Activated CD4-positive, alpha-beta T cell treated with anti-CD3 and anti-CD28 coated beads for 36 hours (primary cell): ENCODE measurements around the gene SPATA13. TPM values are rescaled to one million over a fixed set of nuclear protein-coding genes. Genes with fewer than 3 reads are reported as not detected.

Experiments used
- ATAC-seq: fragments of 200-7000 bp; cut with Tn5 transposase; one replicate; pipeline ENCODE4 v1.10.0; 2021; ENCODE audit warnings: mild to moderate bottlenecking, moderate library complexity
- CTCF ChIA-PET: fragments of 350-600 bp; sonication (Branson Sonifier 250); formaldehyde crosslinking; loops from one replicate; lab custom pipeline; 2021; ENCODE audit warnings: antibody characterized with exemption; lab: Charles Lee
- POLR2A ChIA-PET: fragments of 350-600 bp; sonication (Branson Sonifier 250); formaldehyde crosslinking; loops from one replicate; lab custom pipeline; 2021; ENCODE audit warnings: antibody characterized with exemption, inconsistent platforms; lab: Charles Lee
- DNase-seq: peaks from one replicate; pipeline ENCODE4 v3.0.0-alpha.2; 2020
- H3K27ac Mint-ChIP-seq: one replicate; pipeline ENCODE4 v1.8.0; 2021; ENCODE audit warnings: mixed read lengths
- H3K27me3 Mint-ChIP-seq: one replicate; pipeline ENCODE4 v1.8.0; 2021; ENCODE audit warnings: mixed read lengths
- H3K36me3 Mint-ChIP-seq: one replicate; pipeline ENCODE4 v1.8.0; 2021; ENCODE audit warnings: low read depth, mixed read lengths
- H3K4me1 Mint-ChIP-seq: one replicate; pipeline ENCODE4 v1.8.0; 2021; ENCODE audit warnings: mixed read lengths
- H3K4me3 Mint-ChIP-seq: one replicate; pipeline ENCODE4 v1.8.0; 2021; ENCODE audit warnings: mild to moderate bottlenecking, moderate library complexity, mixed read lengths
- H3K9me3 Mint-ChIP-seq: one replicate; pipeline ENCODE4 v1.8.0; 2021; ENCODE audit warnings: low read depth, mixed read lengths
- intact Hi-C, 2 experiments: fragments of 100-400 bp; cut with DNase I in 1 of 2; cut with micrococcal nuclease in 1 of 2; formaldehyde crosslinking; loops; one replicate each; pipeline versions ENCODE4 v1.14.2 to v1.15.1; 2022 to 2024; cut with DNase I, micrococcal nuclease
- total RNA-seq, 2 experiments: library from RNA; stranded (reverse); gene quantifications; one replicate each; pipeline ENCODE4 v1.2.3, GENCODE V29; 2021

The SPATA13 gene
- total RNA-seq, 2 experiments from 2014 or later: 47.6 to 51.5 TPM

DNA sequence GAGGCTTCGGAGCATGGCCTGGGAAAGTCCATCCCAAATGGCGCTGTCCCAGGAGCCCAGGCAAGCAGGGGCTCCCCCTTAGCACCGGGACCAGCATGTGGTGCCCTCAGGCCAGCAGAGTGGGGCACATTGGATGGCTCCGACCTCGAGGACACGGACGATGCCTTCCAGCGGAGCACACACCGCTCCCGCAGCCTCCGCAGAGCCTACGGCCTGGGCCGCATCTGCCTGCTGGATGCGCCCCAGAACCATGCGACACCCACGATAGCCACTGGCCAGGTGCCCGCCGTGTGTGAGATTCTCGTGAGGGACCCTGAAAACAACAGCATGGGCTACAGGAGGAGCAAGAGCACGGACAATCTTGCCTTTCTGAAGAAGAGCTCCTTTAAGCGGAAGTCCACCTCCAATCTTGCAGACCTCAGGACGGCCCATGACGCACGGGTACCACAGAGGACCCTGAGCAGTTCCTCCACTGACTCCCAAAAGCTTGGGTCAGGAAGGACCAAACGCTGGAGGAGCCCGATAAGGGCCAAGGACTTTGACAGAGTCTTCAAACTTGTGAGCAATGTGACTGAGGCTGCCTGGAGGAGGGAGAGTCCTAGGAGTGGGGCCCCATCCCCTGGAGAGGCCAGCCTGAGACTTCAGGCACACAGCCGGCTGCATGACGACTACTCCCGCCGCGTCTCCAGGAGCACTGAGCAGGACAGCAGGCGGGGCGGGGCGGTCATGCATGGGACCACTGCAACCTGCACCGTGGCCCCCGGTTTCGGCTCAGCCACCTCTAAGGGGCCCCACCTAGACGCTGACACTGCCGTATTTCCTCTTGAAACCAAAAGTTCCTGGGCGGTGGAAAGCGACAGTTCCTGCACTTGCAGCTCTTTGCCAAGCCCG, 63.1 kb downstream of the SPATA13 start:
- ATAC-seq: no peak
- Mint-ChIP-seq H3K36me3 (no peaks in the 10 kb centered on the region), H3K4me1 (peaks cover 22% of the 10 kb centered on the region), H3K4me3 (no peak overlapping the region), H3K9me3 (no peaks in the 10 kb centered on the region), H3K27ac (no peak overlapping the region), H3K27me3 (no peaks in the 10 kb centered on the region)
- intact Hi-C loops: loop anchor here in 1 of 2 experiments (5.0 kb wide), 1 partner anchor 756 kb away; no protein-coding TSS in a partner anchor
- CTCF ChIA-PET: interaction anchor here (0.6 to 6.7 kb wide), 2 partner anchors 16 to 171 kb away, joined by 3 to 38 read pairs; no protein-coding TSS in a partner anchor
- no peak for DNase-seq
- POLR2A ChIA-PET: no interaction called here

DNA sequence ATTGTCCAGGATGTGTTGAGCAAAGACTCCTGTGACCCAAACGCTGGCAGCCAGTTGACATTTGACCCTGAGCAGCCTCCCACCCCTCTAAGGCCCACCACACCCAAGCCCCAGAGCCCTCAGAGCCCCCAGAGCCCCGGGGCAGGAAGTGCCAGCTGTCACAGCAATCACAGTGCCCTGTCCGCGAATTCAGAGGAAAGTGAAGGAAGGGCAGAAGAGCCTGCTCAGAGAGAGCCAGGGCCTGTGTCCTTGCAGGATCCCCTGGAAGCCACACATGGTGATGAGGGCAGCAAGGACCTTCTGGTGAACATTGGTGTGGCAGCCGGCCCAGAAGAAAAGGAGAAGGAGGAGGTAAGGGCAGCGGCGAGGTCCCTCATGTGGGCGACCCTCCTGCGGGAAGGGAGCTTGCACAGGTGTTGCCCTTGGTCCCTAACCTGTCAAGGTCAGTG, 63.7 kb downstream of the SPATA13 start:
- no peak for ATAC-seq
- H3K27me3 Mint-ChIP-seq: no peaks in the 10 kb centered on the region
- H3K9me3 Mint-ChIP-seq: no peaks in the 10 kb centered on the region
- H3K4me1 Mint-ChIP-seq: peaks cover 22% of the 10 kb centered on the region
- ChIA-PET POLR2A (no interaction called here), CTCF (interaction anchor here (0.6 to 2.0 kb wide), 2 partner anchors 15 to 205 kb away, joined by 3 to 10 read pairs; no protein-coding TSS in a partner anchor)
- DNase-seq: no peak
- no peak overlapping the region for H3K27ac Mint-ChIP-seq
- H3K4me3 Mint-ChIP-seq: no peak overlapping the region
- H3K36me3 Mint-ChIP-seq: no peaks in the 10 kb centered on the region
- intact Hi-C loops: loop anchor here in 1 of 2 experiments (5.0 kb wide), 1 partner anchor 757 kb away; no protein-coding TSS in a partner anchor

DNA sequence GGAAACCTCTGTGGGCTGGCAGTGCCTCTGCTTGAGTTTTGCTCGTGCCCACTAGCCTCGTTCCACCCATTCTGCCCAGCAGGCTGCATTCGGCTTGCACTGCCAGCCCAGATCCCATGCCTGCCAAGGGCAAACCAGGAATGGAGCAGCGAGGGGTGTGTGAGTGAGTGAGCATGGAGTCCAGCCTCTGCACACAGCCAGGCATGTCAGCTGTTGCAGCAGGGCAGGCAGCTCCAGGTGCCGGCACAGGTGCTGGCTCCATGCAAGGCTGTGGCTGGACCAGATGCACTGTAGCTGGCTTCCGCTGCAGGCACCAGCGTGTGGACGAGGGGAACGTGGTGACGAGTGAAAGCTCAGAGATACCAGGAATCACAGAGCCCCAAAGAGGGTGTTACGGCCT, 64.5 kb downstream of the SPATA13 start:
- intact Hi-C loops: no loop called here
- H3K36me3 Mint-ChIP-seq: no peaks in the 10 kb centered on the region
- POLR2A ChIA-PET: interaction anchor here (0.6 kb wide), 1 partner anchor 35 kb away, joined by 5 read pairs; no protein-coding TSS in a partner anchor
- H3K4me3 Mint-ChIP-seq: no peak overlapping the region
- CTCF ChIA-PET: interaction anchor here (0.9 to 2.0 kb wide), 3 partner anchors 8 to 264 kb away, joined by 3 to 10 read pairs (median 5); no protein-coding TSS in a partner anchor
- H3K4me1 Mint-ChIP-seq: peaks cover 19% of the 10 kb centered on the region
- no peaks in the 10 kb centered on the region for H3K9me3 Mint-ChIP-seq
- DNase-seq: no peak
- ATAC-seq: no peak
- H3K27me3 Mint-ChIP-seq: no peaks in the 10 kb centered on the region
- no peak overlapping the region for H3K27ac Mint-ChIP-seq

DNA sequence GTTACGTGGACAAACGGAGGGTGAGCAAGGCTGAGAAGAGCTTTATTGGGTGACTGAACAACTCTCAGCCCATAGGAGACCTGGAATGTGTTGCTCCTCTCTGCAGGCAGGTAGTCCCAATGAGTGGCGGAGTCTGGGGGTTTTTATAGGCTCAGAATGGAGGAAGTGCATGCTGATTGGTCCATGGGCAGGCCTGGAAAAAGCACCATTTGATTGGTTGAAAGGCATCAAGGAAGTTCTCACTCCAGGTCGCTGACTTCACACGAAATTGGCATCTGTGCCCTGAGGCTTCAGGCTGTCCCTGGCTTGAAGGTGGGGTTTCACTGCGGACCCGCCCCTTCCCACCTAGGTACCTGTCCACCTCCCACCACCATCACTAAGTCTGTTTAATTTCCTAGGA, 65.4 kb downstream of the SPATA13 start:
- ChIA-PET POLR2A (interaction anchor here (0.6 kb wide), 1 partner anchor 34 kb away, joined by 5 read pairs; no protein-coding TSS in a partner anchor), CTCF (interaction anchor here (0.6 to 2.0 kb wide), 5 partner anchors 29 to 339 kb away, joined by 3 to 10 read pairs (median 3); no protein-coding TSS in a partner anchor)
- intact Hi-C loops: no loop called here
- DNase-seq (no peak), ATAC-seq (no peak)
- Mint-ChIP-seq H3K9me3 (no peaks in the 10 kb centered on the region), H3K4me1 (peaks cover 16% of the 10 kb centered on the region), H3K27me3 (no peaks in the 10 kb centered on the region), H3K27ac (no peak overlapping the region), H3K4me3 (no peak overlapping the region), H3K36me3 (no peaks in the 10 kb centered on the region)

DNA sequence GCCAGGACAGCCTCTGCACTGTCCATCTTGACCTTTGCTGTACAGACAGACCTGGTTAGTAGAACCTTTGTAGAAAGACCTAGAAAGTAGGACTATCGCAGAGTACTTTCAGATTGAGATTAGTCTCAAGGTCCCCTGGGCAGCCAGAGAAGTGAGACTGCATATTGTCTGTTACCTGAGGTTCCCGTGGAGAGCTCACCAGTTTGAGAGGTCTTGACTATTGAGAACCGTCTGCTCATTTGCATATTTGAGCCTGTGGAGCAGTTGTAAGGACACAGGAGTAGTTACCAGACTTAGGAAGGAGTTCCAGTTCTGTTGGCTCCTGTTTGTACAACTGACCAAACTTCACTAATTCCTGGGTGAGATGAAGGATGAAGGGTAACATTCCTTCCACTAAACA, 66.2 kb downstream of the SPATA13 start:
- Mint-ChIP-seq H3K4me3 (no peak overlapping the region), H3K4me1 (peaks cover 16% of the 10 kb centered on the region), H3K9me3 (no peaks in the 10 kb centered on the region), H3K36me3 (no peaks in the 10 kb centered on the region), H3K27me3 (no peaks in the 10 kb centered on the region), H3K27ac (no peak overlapping the region)
- ChIA-PET CTCF (interaction anchor here (1.8 kb wide), 1 partner anchor 266 kb away, joined by 5 read pairs; no protein-coding TSS in a partner anchor), POLR2A (no interaction called here)
- intact Hi-C loops: no loop called here
- DNase-seq (no peak), ATAC-seq (no peak)

DNA sequence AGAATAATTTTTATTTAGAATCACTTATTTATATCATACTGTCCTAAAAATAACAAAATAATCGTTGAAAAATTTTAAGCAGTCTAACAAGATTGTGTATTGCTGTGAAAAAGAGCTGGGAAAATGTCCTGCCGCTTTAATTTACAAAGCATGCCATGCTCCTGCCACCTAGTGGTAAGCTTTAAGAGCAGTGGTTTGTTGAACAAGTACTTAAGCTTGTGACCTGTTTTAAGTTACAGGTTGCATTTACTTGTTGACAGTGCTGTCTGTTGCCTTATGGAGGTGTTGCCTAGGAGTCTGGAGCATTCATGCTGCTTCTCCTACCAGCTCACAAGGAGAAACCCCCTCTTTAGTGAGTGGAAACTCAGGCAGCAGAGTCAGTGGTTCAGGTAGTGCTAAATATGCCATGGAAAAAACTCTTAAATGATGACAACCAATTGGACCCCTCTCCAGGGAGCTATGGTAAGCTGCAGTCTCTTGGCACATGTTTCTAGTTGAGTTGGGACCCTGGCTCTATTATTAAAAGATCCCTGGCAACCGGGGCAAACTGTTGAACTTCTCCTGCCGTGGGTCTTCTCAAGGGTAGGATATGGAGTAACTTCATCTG, 68.4 kb downstream of the SPATA13 start:
- no peaks in the 10 kb centered on the region for H3K9me3 Mint-ChIP-seq
- intact Hi-C loops: loop anchor here in 1 of 2 experiments (2.0 kb wide), 3 partner anchors 176 to 308 kb away; no protein-coding TSS in a partner anchor
- H3K27me3 Mint-ChIP-seq: no peaks in the 10 kb centered on the region
- no peak overlapping the region for H3K27ac Mint-ChIP-seq
- ChIA-PET CTCF (interaction anchor here (0.6 to 2.1 kb wide), 33 partner anchors 9 to 658 kb away, joined by 3 to 33 read pairs (median 4); partner anchors contain the start of gene TNFRSF19), POLR2A (no interaction called here)
- ATAC-seq (peak; percentile 34), DNase-seq (peak; percentile 54)
- peaks cover 31% of the 10 kb centered on the region for H3K4me1 Mint-ChIP-seq
- peaks cover 2% of the 10 kb centered on the region for H3K36me3 Mint-ChIP-seq
- no peak overlapping the region for H3K4me3 Mint-ChIP-seq

DNA sequence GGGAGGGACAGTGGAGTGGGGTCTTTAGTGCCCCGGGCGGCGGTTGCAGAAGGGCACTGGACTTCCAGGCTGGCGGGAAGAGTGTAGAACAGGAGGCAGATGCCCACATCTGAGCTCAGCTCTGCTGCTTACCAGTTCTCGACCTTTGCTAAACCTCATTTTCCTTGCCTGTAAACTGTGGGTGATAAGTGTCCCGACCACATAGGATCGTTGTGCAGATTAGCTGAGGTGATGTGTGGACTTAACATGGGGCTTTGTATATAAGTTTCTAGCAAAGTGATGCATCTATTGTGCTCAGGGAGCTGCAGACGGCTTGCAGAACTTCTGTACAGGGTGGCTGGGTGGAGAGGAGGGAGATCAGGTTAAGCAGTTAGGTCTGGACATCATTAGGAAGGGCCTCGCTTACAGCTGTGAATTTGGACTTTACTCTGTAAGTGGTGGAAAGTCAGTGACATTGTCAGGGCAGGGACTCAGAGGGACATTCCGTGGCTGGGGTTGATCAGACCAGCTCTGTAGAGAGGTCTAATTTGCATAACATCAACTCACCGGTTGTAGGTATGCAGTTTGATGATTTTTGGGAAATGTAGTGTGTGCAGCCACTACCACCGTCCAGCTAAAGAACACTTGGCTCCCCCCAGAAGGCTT, 70.0 kb downstream of the SPATA13 start:
- H3K4me3 Mint-ChIP-seq: no peak overlapping the region
- ChIA-PET POLR2A (no interaction called here), CTCF (interaction anchor here (0.6 to 2.0 kb wide), 12 partner anchors 11 to 435 kb away, joined by 3 to 6 read pairs (median 3); no protein-coding TSS in a partner anchor)
- intact Hi-C loops: loop anchor here in 1 of 2 experiments (5.0 kb wide), 2 partner anchors 263 to 763 kb away; no protein-coding TSS in a partner anchor
- no peaks in the 10 kb centered on the region for H3K9me3 Mint-ChIP-seq
- ATAC-seq (no peak), DNase-seq (no peak)
- no peak overlapping the region for H3K27ac Mint-ChIP-seq
- H3K36me3 Mint-ChIP-seq: peaks cover 2% of the 10 kb centered on the region
- no peaks in the 10 kb centered on the region for H3K27me3 Mint-ChIP-seq
- H3K4me1 Mint-ChIP-seq: peaks cover 32% of the 10 kb centered on the region

DNA sequence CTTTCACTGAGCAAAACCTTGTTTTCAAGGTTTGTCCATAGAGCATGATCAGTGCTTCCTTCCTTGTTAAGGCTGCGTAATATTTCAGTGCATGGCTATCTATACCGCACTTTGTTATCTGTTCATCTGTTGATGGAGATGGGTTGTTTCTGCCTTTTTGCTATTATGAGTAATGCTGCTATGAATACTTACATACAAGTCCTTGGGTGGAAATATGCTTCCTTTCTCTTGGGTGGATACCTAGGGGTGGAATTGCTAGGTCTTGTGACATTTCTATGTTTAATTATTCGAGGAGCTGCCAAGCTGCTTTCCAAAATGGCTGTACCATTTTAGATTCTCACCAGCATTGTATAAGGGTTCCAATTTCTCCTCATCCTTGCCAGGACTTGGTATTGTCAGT, 70.9 kb downstream of the SPATA13 start:
- Mint-ChIP-seq H3K4me1 (peaks cover 32% of the 10 kb centered on the region), H3K4me3 (no peak overlapping the region), H3K36me3 (peaks cover 2% of the 10 kb centered on the region), H3K9me3 (no peaks in the 10 kb centered on the region), H3K27ac (no peak overlapping the region), H3K27me3 (no peaks in the 10 kb centered on the region)
- POLR2A ChIA-PET: no interaction called here
- no peak for ATAC-seq
- intact Hi-C loops: loop anchor here in 1 of 2 experiments (5.0 kb wide), 2 partner anchors 264 to 764 kb away; no protein-coding TSS in a partner anchor
- CTCF ChIA-PET: interaction anchor here (0.6 to 2.0 kb wide), 9 partner anchors 12 to 1143 kb away, joined by 3 to 6 read pairs (median 3); no protein-coding TSS in a partner anchor
- no peak for DNase-seq

DNA sequence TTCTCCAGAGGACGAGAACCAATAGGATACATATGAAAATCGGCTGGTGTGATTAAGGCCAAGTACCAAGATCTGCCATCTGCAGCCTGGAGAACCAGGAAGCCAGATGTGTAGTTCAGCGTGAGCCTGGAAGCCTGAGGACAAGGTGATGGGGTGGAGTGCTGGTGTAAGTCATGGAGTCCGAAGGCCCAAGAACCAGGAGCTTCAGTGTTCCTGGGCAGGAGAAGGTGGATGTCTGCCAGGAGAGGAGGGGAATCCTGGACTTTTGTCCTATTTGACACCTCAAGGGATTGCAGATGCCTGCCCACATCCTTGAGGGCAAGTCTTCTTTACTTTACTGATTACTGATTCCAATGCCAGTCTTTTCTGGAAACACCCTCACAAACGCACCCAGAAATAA, 71.5 kb downstream of the SPATA13 start:
- H3K27ac Mint-ChIP-seq: peak overlapping the region; percentile 58
- POLR2A ChIA-PET: no interaction called here
- intact Hi-C loops: loop anchor here (2.0 to 5.0 kb wide), 3 partner anchors 19 to 765 kb away; no protein-coding TSS in a partner anchor

DNA sequence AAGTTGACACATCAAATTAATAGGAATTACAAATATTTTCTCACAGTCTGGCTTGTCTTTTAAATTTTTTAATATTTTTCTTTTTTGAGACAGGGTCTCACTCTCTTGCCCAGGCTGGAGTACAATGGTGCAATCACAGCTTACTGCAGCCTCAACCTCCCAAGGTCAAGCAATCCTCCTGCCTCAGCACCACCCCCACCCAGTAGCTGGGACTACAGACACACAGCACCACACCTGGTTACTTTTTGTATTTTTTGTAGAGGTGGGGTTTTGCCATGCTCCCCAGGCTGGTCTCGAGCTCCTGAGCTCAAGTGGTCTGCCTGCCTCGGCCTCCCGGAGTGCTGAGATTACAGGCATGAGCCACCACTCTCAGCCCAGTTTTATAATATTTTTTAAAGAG, 72.0 kb downstream of the SPATA13 start:
- intact Hi-C loops: loop anchor here (2.0 to 5.0 kb wide), 3 partner anchors 18 to 765 kb away; no protein-coding TSS in a partner anchor
- ATAC-seq (no peak), DNase-seq (no peak)
- H3K27me3 Mint-ChIP-seq: no peaks in the 10 kb centered on the region
- H3K36me3 Mint-ChIP-seq: peaks cover 2% of the 10 kb centered on the region
- H3K4me3 Mint-ChIP-seq: no peak overlapping the region
- peaks cover 34% of the 10 kb centered on the region for H3K4me1 Mint-ChIP-seq
- CTCF ChIA-PET: interaction anchor here (0.6 to 2.0 kb wide), 6 partner anchors 7 to 134 kb away, joined by 3 to 6 read pairs (median 4); no protein-coding TSS in a partner anchor
- no peaks in the 10 kb centered on the region for H3K9me3 Mint-ChIP-seq
- no peak overlapping the region for H3K27ac Mint-ChIP-seq
- POLR2A ChIA-PET: no interaction called here

More for the DNA sequence above, 71.5 kb downstream of the SPATA13 start:
- DNase-seq: no peak
- Mint-ChIP-seq H3K4me1 (peaks cover 32% of the 10 kb centered on the region), H3K36me3 (peaks cover 2% of the 10 kb centered on the region), H3K9me3 (no peaks in the 10 kb centered on the region), H3K27me3 (no peaks in the 10 kb centered on the region), H3K4me3 (no peak overlapping the region)
- no peak for ATAC-seq
- CTCF ChIA-PET: interaction anchor here (1.9 to 2.0 kb wide), 2 partner anchors 37 to 42 kb away, joined by 4 read pairs; no protein-coding TSS in a partner anchor
